Stomach (tissue), 9 donors: ENCODE data around the gene ERRFI1. TPM values are rescaled to one million over a fixed set of nuclear protein-coding genes. Genes with fewer than 3 reads are reported as not detected.
A peak's percentile ranks its signal among the peaks of the same experiment; 100 is the strongest.
"Not testable (repeated sequence)": the region's sequence is repeated elsewhere in the genome, so short reads cannot be mapped to it uniquely, and the experiment has no call there.

Source experiments
- DNase-seq, 2 donors: peaks; one replicate each; pipeline versions ENCODE4 v3.0.0 to v3.0.0-alpha.2; 2013 to 2019
- H3K27ac ChIP-seq, 5 donors: fragments of 200-600 bp in 4 of 5; sonication (generic) in 4 of 5; one replicate each; pipeline ENCODE4 v1.5.1; 2013 to 2019; ENCODE audit warnings: mild to moderate bottlenecking in 1 of 5, moderate library complexity in 1 of 5
- H3K27me3 ChIP-seq, 3 donors: fragments of 200-600 bp; sonication (generic); one replicate each; pipeline ENCODE4 v1.5.1; 2017 to 2019; ENCODE audit warnings: mixed run types in 1 of 3
- H3K36me3 ChIP-seq, 4 donors: fragments of 200-600 bp; sonication (generic); 1 replicate in 3 of 4; 2 replicates in 1 of 4; pipeline ENCODE4 v1.5.1; 2016 to 2019
- H3K4me1 ChIP-seq, 4 donors: fragments of 200-600 bp; sonication (generic); one replicate each; pipeline ENCODE4 v1.5.1; 2016 to 2019
- H3K4me3 ChIP-seq, 4 donors: fragments of 200-600 bp; sonication (generic) in 3 of 4; one replicate each; pipeline ENCODE4 v1.5.1; 2016 to 2019; ENCODE audit warnings: mild to moderate bottlenecking in 1 of 4
- H3K9me3 ChIP-seq, 4 donors: fragments of 200-600 bp; sonication (generic); one replicate each; pipeline ENCODE4 v1.5.1; 2016 to 2019
- CTCF ChIP-seq, 7 experiments: fragments of 450-650 bp in 4 of 7; fragments of 200-600 bp in 3 of 7; sonication (generic) in 3 of 7; IDR thresholded peaks; one replicate each; pipeline ENCODE4 v1.5.1; 2016 to 2019; ENCODE audit warnings: antibody characterized with exemption in 7 of 7, control low read depth in 2 of 7, mild to moderate bottlenecking in 1 of 7
- EP300 ChIP-seq: sonication (generic); formaldehyde crosslinking; IDR thresholded peaks from one replicate; pipeline ENCODE4 v1.6.1; 2017; ENCODE audit warnings: antibody characterized with exemption
- POLR2A ChIP-seq, 4 donors: fragments of 450-650 bp; IDR thresholded peaks; one replicate each; pipeline ENCODE4 v1.6.1; 2016; ENCODE audit warnings: antibody characterized with exemption in 4 of 4, control low read depth in 2 of 4, mild to moderate bottlenecking in 1 of 4, moderate library complexity in 1 of 4
- POLR2AphosphoS5 ChIP-seq, 3 donors: sonication (generic); formaldehyde crosslinking; IDR thresholded peaks; one replicate each; pipeline ENCODE4 v1.6.1; 2016; ENCODE audit warnings: antibody characterized with exemption in 3 of 3
- WGBS, 5 donors: extraction: QIAGEN DNeasy Blood & Tissue Kit in 3 of 5; methylation state at CpG; one replicate each; pipeline versions ENCODE4 v1.1.5 to v1.1.7; 2013 to 2018; 5-methylcytosine and 5-hydroxymethylcytosine counted together
- intact Hi-C: fragments of 100-400 bp; cut with DNase I; formaldehyde crosslinking; loops from one replicate; pipeline ENCODE4 v1.15.1; 2023; ENCODE audit warnings: low total_unique reads
- polyA plus RNA-seq, 3 donors: library from polyadenylated mRNA; stranded (reverse); fragments of 200-250 nt; gene quantifications; one replicate each; pipeline ENCODE4 v1.2.3, GENCODE V29; 2013
- total RNA-seq, 5 donors: library from RNA; depleted of rRNA; stranded (reverse); fragments of >200 nt; gene quantifications; one replicate each; pipeline versions ENCODE4 v1.1.0 to v1.2.3, GENCODE V29; 2014 to 2016
- donor health status: healthy with polysubstance abuse.
- donor health status: Bipolar disorder and iron deficiency.
- donor health status: healthy.

The ERRFI1 gene
- total and polyA plus RNA-seq, 8 donors: 3.5 to 201 (median 58.5) TPM

GRCh38 chr1:8062861-8063260 is 36.8 kb upstream of the ERRFI1 start:
- intact Hi-C loops: no loop called here
- H3K27ac ChIP-seq: peak overlapping the region; percentile 83 to 90 (median 86)
- WGBS, 5 donors: 52 to 80% (median 55%) methylated on average over 4 of the region's 4 CpGs
- no peak for TF ChIP-seq POLR2AphosphoS5 (IDR thresholded peaks at IDR 0.05)
- no peak for TF ChIP-seq EP300
- no peak for TF ChIP-seq POLR2A (IDR thresholded peaks at IDR 0.05)
- TF ChIP-seq CTCF (IDR thresholded peaks at IDR 0.05): no peak
- no peaks in the 10 kb centered on the region for H3K36me3 ChIP-seq
- no peak for DNase-seq
- no peak overlapping the region for H3K4me3 ChIP-seq
- peaks cover 28 to 60% (median 48%) of the 10 kb centered on the region in 4 donors for H3K4me1 ChIP-seq
- no peaks in the 10 kb centered on the region for H3K9me3 ChIP-seq
- H3K27me3 ChIP-seq: no peaks in the 10 kb centered on the region

GRCh38 chr1:8061673-8062386 is 35.7 kb upstream of the ERRFI1 start:
- TF ChIP-seq CTCF (IDR thresholded peaks at IDR 0.05) (peak in 2 of 7 experiments; percentile 33 to 34), POLR2AphosphoS5 (IDR thresholded peaks at IDR 0.05) (peak in 1 of 3 donors; percentile 48), POLR2A (IDR thresholded peaks at IDR 0.05) (no peak), EP300 (no peak)
- no peaks in the 10 kb centered on the region for H3K9me3 ChIP-seq
- peak in 1 of 2 donors; percentile 54 for DNase-seq
- intact Hi-C loops: no loop called here
- peak overlapping the region in 2 of 4 donors; percentile 3 to 7 for H3K4me3 ChIP-seq
- H3K27ac ChIP-seq: peak overlapping the region; percentile 83 to 90 (median 86)
- H3K4me1 ChIP-seq: peaks cover 28 to 64% (median 55%) of the 10 kb centered on the region in 4 donors
- H3K27me3 ChIP-seq: no peaks in the 10 kb centered on the region
- WGBS, 5 donors: 27 to 53% (median 29%) methylated on average over 11 of the region's 11 CpGs
- no peaks in the 10 kb centered on the region for H3K36me3 ChIP-seq

- DNase-seq: peak; percentile 60 to 88
- Histone ChIP-seq H3K27ac (peak overlapping the region; percentile 57 to 89 (median 83)), H3K4me3 (peak overlapping the region in 1 of 4 donors; percentile 7), H3K36me3 (no peaks in the 10 kb centered on the region), H3K27me3 (no peaks in the 10 kb centered on the region), H3K4me1 (peaks cover 28 to 67% (median 55%) of the 10 kb centered on the region in 4 donors), H3K9me3 (no peaks in the 10 kb centered on the region)
- intact Hi-C loops: no loop called here
- no peak for TF ChIP-seq CTCF (IDR thresholded peaks at IDR 0.05)
- TF ChIP-seq POLR2AphosphoS5 (IDR thresholded peaks at IDR 0.05): peak; percentile 80 to 97 (median 95)
Measured at GRCh38 chr1:8061210-8061609, 35.1 kb upstream of the ERRFI1 start.

- Histone ChIP-seq H3K36me3 (no peaks in the 10 kb centered on the region), H3K27me3 (no peaks in the 10 kb centered on the region), H3K9me3 (no peaks in the 10 kb centered on the region), H3K4me1 (peaks cover 28 to 82% (median 55%) of the 10 kb centered on the region in 4 donors), H3K27ac (peak overlapping the region in 4 of 5 donors; percentile 83 to 89 (median 84)), H3K4me3 (no peak overlapping the region)
- intact Hi-C loops: no loop called here
- 67 to 81% (median 69%) methylated on average over 6 of the region's 6 CpGs for WGBS, 5 donors
- TF ChIP-seq CTCF (IDR thresholded peaks at IDR 0.05) (no peak), POLR2AphosphoS5 (IDR thresholded peaks at IDR 0.05) (peak in 1 of 3 donors; percentile 14)
- no peak for DNase-seq
Measured at GRCh38 chr1:8059161-8059622, 33.1 kb upstream of the ERRFI1 start.

GRCh38 chr1:8057779-8058178 is 31.7 kb upstream of the ERRFI1 start:
- H3K36me3 ChIP-seq, H3K27me3 ChIP-seq, DNase-seq, H3K9me3 ChIP-seq, intact Hi-C loops, H3K4me3 ChIP-seq: not testable (repeated sequence)
- H3K4me1 ChIP-seq: peaks cover 28 to 74% (median 49%) of the 10 kb centered on the region in 4 donors
- H3K27ac ChIP-seq: peak overlapping the region; percentile 72 to 89 (median 83)
- 94 to 96% (median 94%) methylated on average over 7 of the region's 7 CpGs for WGBS, 5 donors
